PC-3 (cell line): ENCODE results near the gene PHACTR2. TPM values are rescaled to one million over a fixed set of nuclear protein-coding genes. Genes with fewer than 3 reads are reported as not detected.
A peak's percentile ranks its signal among the peaks of the same experiment; 100 is the strongest.

Experiments
- ATAC-seq: fragments of 200-7000 bp; cut with Tn5 transposase; 2 replicates; pipeline ENCODE4 v1.9.1; 2020; ENCODE audit warnings: mild to moderate bottlenecking, moderate library complexity
- BruUV-seq: library from RNA; stranded (reverse); fragments of 400-500 nt; replicated peaks from 2 replicates; lab custom pipeline; 2021; lab: Mats Ljungman, UMichigan
- CTCF ChIA-PET: fragments of 300-600 bp; sonication (Branson Sonifier 250); formaldehyde crosslinking; loops from one replicate; lab custom pipeline; 2022; ENCODE audit warnings: antibody characterized with exemption; lab: Charles Lee
- POLR2A ChIA-PET: fragments of 300-600 bp; sonication (Branson Sonifier 250); formaldehyde crosslinking; loops from one replicate; lab custom pipeline; 2022; ENCODE audit warnings: antibody characterized with exemption; ENCODE audit not compliant: unreplicated experiment; lab: Charles Lee
- DNase-seq: peaks from one replicate; pipeline ENCODE4 v3.0.0-alpha.2; 2015
- H2AFZ ChIP-seq: fragments of 300-600 bp; sonication (generic); 2 replicates; pipeline ENCODE4 v1.6.0; 2016; ENCODE audit warnings: antibody characterized with exemption, low read length
- H3F3A ChIP-seq: fragments of 300-600 bp; sonication (generic); one replicate; pipeline ENCODE4 v1.6.0; 2017; ENCODE audit warnings: antibody characterized with exemption, low read length, control low read depth, mild to moderate bottlenecking; ENCODE audit not compliant: unreplicated experiment
- H3K27ac ChIP-seq: fragments of 300-600 bp; sonication (generic); 2 replicates; pipeline ENCODE4 v1.5.1; 2016; ENCODE audit warnings: mild to moderate bottlenecking, low read length
- H3K27me3 ChIP-seq: fragments of 300-600 bp; sonication (generic); 2 replicates; pipeline ENCODE4 v1.6.1; 2016; ENCODE audit warnings: low read length, mixed read lengths
- H3K36me3 ChIP-seq: fragments of 300-600 bp; sonication (generic); 2 replicates; pipeline ENCODE4 v1.6.1; 2016; ENCODE audit warnings: low read depth, mixed run types, low read length, mixed read lengths
- H3K4me1 ChIP-seq: fragments of 300-600 bp; sonication (generic); 2 replicates; pipeline ENCODE4 v1.5.1; 2016; ENCODE audit warnings: low read length; ENCODE audit not compliant: insufficient read depth
- H3K4me2 ChIP-seq: fragments of 300-600 bp; sonication (generic); 2 replicates; pipeline ENCODE4 v1.6.0; 2016; ENCODE audit warnings: low read length
- H3K4me3 ChIP-seq: fragments of 300-600 bp; sonication (generic); 2 replicates; pipeline ENCODE4 v1.5.1; 2016; ENCODE audit warnings: mild to moderate bottlenecking, low read length, mixed read lengths
- H3K79me2 ChIP-seq: fragments of 300-600 bp; sonication (generic); 2 replicates; pipeline ENCODE4 v1.6.1; 2017; ENCODE audit warnings: low read length, mixed read lengths
- H3K9ac ChIP-seq: fragments of 300-600 bp; sonication (generic); 2 replicates; pipeline ENCODE4 v1.6.0; 2016; ENCODE audit warnings: mild to moderate bottlenecking, low read length
- H3K9me2 ChIP-seq: fragments of 300-600 bp; sonication (generic); replicated peaks from 2 replicates; pipeline ENCODE4 v1.6.1; 2016; ENCODE audit warnings: mixed run types, low read length, mixed read lengths
- H3K9me3 ChIP-seq: fragments of 300-600 bp; sonication (generic); 2 replicates; pipeline ENCODE4 v1.6.1; 2016; ENCODE audit warnings: low read length, mixed read lengths
- H4K20me1 ChIP-seq: fragments of 300-600 bp; sonication (generic); 2 replicates; pipeline ENCODE4 v1.6.1; 2016; ENCODE audit warnings: low read length, mixed read lengths
- CTCF ChIP-seq: fragments of 300-600 bp; sonication (generic); conservative IDR thresholded peaks from 2 replicates; pipeline ENCODE4 v1.5.1; 2017; ENCODE audit warnings: antibody characterized with exemption, low read depth, mild to moderate bottlenecking, low read length
- EZH2 ChIP-seq: fragments of 300-600 bp; sonication (generic); IDR thresholded peaks from one replicate; pipeline ENCODE4 v1.6.1; 2017; ENCODE audit warnings: antibody characterized with exemption, mild to moderate bottlenecking, low read length; ENCODE audit not compliant: unreplicated experiment
- EZH2phosphoT487 ChIP-seq: fragments of 300-600 bp; sonication (generic); IDR thresholded peaks from 2 replicates; pipeline ENCODE4 v1.6.1; 2018; ENCODE audit warnings: mild to moderate bottlenecking, antibody characterized with exemption, low read length, borderline replicate concordance
- intact Hi-C: fragments of 100-400 bp; cut with micrococcal nuclease; formaldehyde crosslinking; loops from 2 replicates; pipeline ENCODE4 v1.9.0; 2023
- total RNA-seq: library from RNA; depleted of rRNA; stranded (reverse); fragments of >200 nt; gene quantifications from 2 replicates; pipeline ENCODE4 v1.2.3, GENCODE V29; 2014

The PHACTR2 gene
- total RNA-seq, 1 experiment from 2014 or later: 19.4 TPM

GRCh38 chr6:143677577-143677890 is 231 bp upstream of the PHACTR2 start:
- H3K4me1 ChIP-seq: peaks cover 64% of the 10 kb centered on the region
- CTCF ChIA-PET: no interaction called here

DNA sequence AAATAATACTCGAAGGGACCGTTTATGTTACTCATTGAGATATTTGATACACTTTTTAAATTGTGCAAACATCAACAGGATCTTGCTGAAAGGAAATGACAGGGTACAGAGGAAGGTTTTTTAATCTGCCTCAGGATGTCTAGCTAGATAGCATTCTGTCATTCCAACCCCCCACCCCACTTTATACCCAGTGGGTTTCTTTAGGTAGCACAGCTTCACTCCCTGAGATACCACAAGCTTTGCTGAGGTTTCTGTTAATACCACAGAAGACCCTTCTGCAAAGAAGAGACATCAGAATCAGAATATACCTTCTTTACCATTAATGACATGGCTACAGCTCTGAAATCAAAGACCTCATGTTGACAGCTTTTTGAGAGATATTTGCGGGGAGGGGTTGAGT is 1.3 kb downstream of the PHACTR2 start:
- peaks cover 6% of the 10 kb centered on the region for H3F3A ChIP-seq
- POLR2A ChIA-PET: no interaction called here
- no peaks in the 10 kb centered on the region for H3K27me3 ChIP-seq
- H3K9me2 ChIP-seq: no peaks in the 10 kb centered on the region
- peak overlapping the region; percentile 93 for H3K4me3 ChIP-seq
- H3K36me3 ChIP-seq: peaks cover 6% of the 10 kb centered on the region; the same call in 1 of the 2 replicates
- peaks cover 52% of the 10 kb centered on the region for H3K4me1 ChIP-seq
- H3K4me2 ChIP-seq: peak overlapping the region; percentile 84
- DNase-seq (peak; percentile 47), ATAC-seq (peak; percentile 41; the same call in 1 of the 2 replicates)
- H3K9me3 ChIP-seq: no peaks in the 10 kb centered on the region
- CTCF ChIA-PET: no interaction called here
- no peaks in the 10 kb centered on the region for H4K20me1 ChIP-seq
- TSS peak; percentile 49 for BruUV-seq
- intact Hi-C loops: loop anchor here (10.0 kb wide), 2 partner anchors 166 to 326 kb away; partner anchors contain the start of genes LTV1 and PLAGL1
- peak overlapping the region; percentile 79 for H3K9ac ChIP-seq
- TF ChIP-seq CTCF (no peak), EZH2 (no peak), EZH2phosphoT487 (no peak)
- peak overlapping the region; percentile 61; the same call in 1 of the 2 replicates for H2AFZ ChIP-seq
- no peak overlapping the region for H3K27ac ChIP-seq
- H3K79me2 ChIP-seq: peaks cover 58% of the 10 kb centered on the region

More at GRCh38 chr6:143677577-143677890, 231 bp upstream of the PHACTR2 start:
- Histone ChIP-seq H3K4me3 (peak overlapping the region; percentile 93), H3K4me2 (peak overlapping the region; percentile 66), H3F3A (peaks cover 9% of the 10 kb centered on the region), H3K27me3 (no peaks in the 10 kb centered on the region), H2AFZ (no peak overlapping the region), H4K20me1 (no peaks in the 10 kb centered on the region), H3K36me3 (peaks cover 6% of the 10 kb centered on the region; the same call in 1 of the 2 replicates), H3K9ac (no peak overlapping the region), H3K9me2 (no peaks in the 10 kb centered on the region), H3K9me3 (no peaks in the 10 kb centered on the region), H3K27ac (no peak overlapping the region), H3K79me2 (peaks cover 43% of the 10 kb centered on the region)
- DNase-seq (no peak), ATAC-seq (no peak)
- intact Hi-C loops: loop anchor here (10.0 kb wide), 2 partner anchors 167 to 327 kb away; partner anchors contain the start of genes LTV1 and PLAGL1
- TF ChIP-seq EZH2phosphoT487 (no peak), EZH2 (no peak), CTCF (no peak)
- POLR2A ChIA-PET: no interaction called here
- BruUV-seq: no TSS peak

DNA sequence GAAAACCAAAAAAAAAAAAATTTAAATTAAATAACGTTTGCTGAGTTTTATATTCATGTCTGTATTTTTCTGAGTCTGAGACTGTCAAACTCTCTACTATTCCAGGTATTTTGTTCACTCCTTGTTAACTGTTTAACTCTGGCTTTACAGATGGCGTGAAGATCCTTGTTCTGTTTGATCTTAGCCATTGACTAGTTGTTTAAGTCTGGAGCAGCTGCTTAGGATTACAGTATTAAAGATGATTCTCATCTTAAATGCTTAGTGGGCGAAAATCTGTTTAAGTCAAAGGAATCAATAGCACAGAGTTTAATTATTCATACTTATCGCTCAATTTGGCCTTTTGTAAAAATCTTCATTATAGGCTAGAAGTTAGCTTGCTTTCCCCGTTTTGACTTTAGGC is 2.4 kb downstream of the PHACTR2 start:
- ChIA-PET CTCF (no interaction called here), POLR2A (no interaction called here)
- H3K27me3 ChIP-seq: no peaks in the 10 kb centered on the region
- no peaks in the 10 kb centered on the region for H4K20me1 ChIP-seq
- ATAC-seq: no peak
- H3K4me3 ChIP-seq: peak overlapping the region; percentile 93; the same call in 1 of the 2 replicates
- no peak overlapping the region for H2AFZ ChIP-seq
- H3K27ac ChIP-seq: no peak overlapping the region
- peaks cover 41% of the 10 kb centered on the region for H3K4me1 ChIP-seq
- no peaks in the 10 kb centered on the region for H3K9me2 ChIP-seq
- DNase-seq: no peak
- no peak overlapping the region; the same call in 1 of the 2 replicates for H3K9ac ChIP-seq
- H3K4me2 ChIP-seq: peak overlapping the region; percentile 84
- peaks cover 6% of the 10 kb centered on the region; the same call in 1 of the 2 replicates for H3K36me3 ChIP-seq
- intact Hi-C loops: no loop called here
- H3F3A ChIP-seq: peaks cover 6% of the 10 kb centered on the region
- no peaks in the 10 kb centered on the region for H3K9me3 ChIP-seq
- TF ChIP-seq CTCF: no peak
- TF ChIP-seq EZH2phosphoT487: no peak
- TF ChIP-seq EZH2: no peak
- no TSS peak for BruUV-seq
- H3K79me2 ChIP-seq: peaks cover 67% of the 10 kb centered on the region
